HG03103 (cell line): ENCODE measurements around the gene CLEC16A.

Source experiments
- ATAC-seq: cut with Tn5 transposase; IDR thresholded peaks from one replicate; pipeline ENCODE4 v1.9.1; 2021; ENCODE audit warnings: low read depth; ENCODE audit not compliant: unreplicated experiment

CLEC16A gene

GRCh38 chr16:11130978-11131665 is 186.8 kb downstream of the CLEC16A start:
- no peak for ATAC-seq

- ATAC-seq, result no peak
Observed at GRCh38 chr16:11131706-11132105, 187.3 kb downstream of the CLEC16A start.

GRCh38 chr16:11133344-11133943 is 189.1 kb downstream of the CLEC16A start:
- no peak for ATAC-seq

- ATAC-seq, result no peak
Observed at GRCh38 chr16:11134722-11135463, 190.5 kb downstream of the CLEC16A start.

GRCh38 chr16:11135464-11135973 is 191.2 kb downstream of the CLEC16A start:
- ATAC-seq, result no peak

GRCh38 chr16:11136600-11136999 is 192.2 kb downstream of the CLEC16A start:
- no peak for ATAC-seq

GRCh38 chr16:11138022-11138768 is 193.8 kb downstream of the CLEC16A start:
- no peak for ATAC-seq

- no peak for ATAC-seq
Observed at GRCh38 chr16:11138769-11139325, 194.5 kb downstream of the CLEC16A start.

GRCh38 chr16:11139326-11140097 is 195.1 kb downstream of the CLEC16A start:
- no peak for ATAC-seq

GRCh38 chr16:11140098-11140375 is 195.7 kb downstream of the CLEC16A start:
- no peak for ATAC-seq

GRCh38 chr16:11140466-11140865 is 196.1 kb downstream of the CLEC16A start:
- ATAC-seq, result no peak

GRCh38 chr16:11140867-11141266 is 196.5 kb downstream of the CLEC16A start:
- no peak for ATAC-seq

GRCh38 chr16:11141409-11142260 is 197.3 kb downstream of the CLEC16A start:
- ATAC-seq, result no peak

GRCh38 chr16:11142261-11142630 is 197.9 kb downstream of the CLEC16A start:
- no peak for ATAC-seq

GRCh38 chr16:11142951-11143350 is 198.6 kb downstream of the CLEC16A start:
- no peak for ATAC-seq

- no peak for ATAC-seq
Observed at GRCh38 chr16:11143372-11144035, 199.1 kb downstream of the CLEC16A start.

- ATAC-seq, result no peak
Observed at GRCh38 chr16:11144122-11144521, 199.8 kb downstream of the CLEC16A start.

- ATAC-seq, result no peak
Observed at GRCh38 chr16:11145173-11145818, 200.9 kb downstream of the CLEC16A start.
